ENCODE data around the gene HSD17B8. TPM values are rescaled to one million over a fixed set of nuclear protein-coding genes. Genes with fewer than 3 reads are reported as not detected.

HSD17B8 gene
- total RNA-seq, 1 experiment from 2014 or later = 4.2 TPM

DNA sequence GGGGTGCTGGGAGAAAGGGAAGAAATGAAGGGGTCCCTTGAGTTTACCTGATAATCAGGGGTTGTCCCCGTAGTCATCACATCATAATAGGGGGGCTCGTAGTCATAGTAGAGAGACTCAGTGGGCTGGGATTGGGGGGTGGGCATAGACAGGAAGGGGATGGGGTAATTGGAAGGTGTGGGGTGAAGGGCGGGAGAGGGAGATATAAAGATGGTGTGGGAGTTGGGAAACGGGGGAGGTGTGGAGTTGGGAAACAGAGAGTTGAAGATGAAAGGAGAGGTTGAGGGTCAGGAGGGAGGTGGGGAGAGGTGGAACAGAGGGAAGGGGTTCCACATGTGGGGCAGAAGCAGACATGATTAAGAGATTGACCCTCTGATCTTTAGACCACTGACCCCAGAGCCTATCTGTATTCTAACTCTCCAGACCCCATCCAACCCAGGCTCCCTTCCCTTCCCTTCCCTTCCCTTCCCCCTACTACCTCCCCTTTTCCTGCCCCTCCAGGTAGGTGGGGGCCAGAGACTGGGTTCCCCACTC is 18.7 kb upstream of the HSD17B8 start:
- intact Hi-C loops (cut with micrococcal nuclease) = no loop called here
- no peak overlapping the region for H3K27ac ChIP-seq (ENCODE audit: low read length)
- no peaks in the 10 kb centered on the region for H3K27me3 ChIP-seq (ENCODE audit: low read length)
- no peaks in the 10 kb centered on the region for H3K36me3 ChIP-seq (ENCODE audit: low read depth, low read length)
- H3K9me3 ChIP-seq (ENCODE audit: low read length) = no peaks in the 10 kb centered on the region
- H3K9me2 ChIP-seq (replicated peaks; ENCODE audit: low read length) = no peaks in the 10 kb centered on the region
- ChIA-PET POLR2A (ENCODE audit: unreplicated experiment) (no interaction called here), CTCF (no interaction called here)
- no peak for TF ChIP-seq EZH2phosphoT487 (IDR thresholded peaks at IDR 0.05; ENCODE audit: borderline replicate concordance, low read length)
- TF ChIP-seq, protein P1, sequence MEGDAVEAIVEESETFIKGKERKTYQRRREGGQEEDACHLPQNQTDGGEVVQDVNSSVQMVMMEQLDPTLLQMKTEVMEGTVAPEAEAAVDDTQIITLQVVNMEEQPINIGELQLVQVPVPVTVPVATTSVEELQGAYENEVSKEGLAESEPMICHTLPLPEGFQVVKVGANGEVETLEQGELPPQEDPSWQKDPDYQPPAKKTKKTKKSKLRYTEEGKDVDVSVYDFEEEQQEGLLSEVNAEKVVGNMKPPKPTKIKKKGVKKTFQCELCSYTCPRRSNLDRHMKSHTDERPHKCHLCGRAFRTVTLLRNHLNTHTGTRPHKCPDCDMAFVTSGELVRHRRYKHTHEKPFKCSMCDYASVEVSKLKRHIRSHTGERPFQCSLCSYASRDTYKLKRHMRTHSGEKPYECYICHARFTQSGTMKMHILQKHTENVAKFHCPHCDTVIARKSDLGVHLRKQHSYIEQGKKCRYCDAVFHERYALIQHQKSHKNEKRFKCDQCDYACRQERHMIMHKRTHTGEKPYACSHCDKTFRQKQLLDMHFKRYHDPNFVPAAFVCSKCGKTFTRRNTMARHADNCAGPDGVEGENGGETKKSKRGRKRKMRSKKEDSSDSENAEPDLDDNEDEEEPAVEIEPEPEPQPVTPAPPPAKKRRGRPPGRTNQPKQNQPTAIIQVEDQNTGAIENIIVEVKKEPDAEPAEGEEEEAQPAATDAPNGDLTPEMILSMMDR (conservative IDR thresholded peaks at IDR 0.05; ENCODE audit: low read depth, low read length) = no peak
- no peak for TF ChIP-seq EZH2 (IDR thresholded peaks at IDR 0.05; ENCODE audit: low read length, unreplicated experiment)
- H3K4me3 ChIP-seq (ENCODE audit: low read length) = no peak overlapping the region
- DNase-seq (no peak), ATAC-seq (no peak)
- no peak overlapping the region for H3K9ac ChIP-seq (ENCODE audit: low read length)
- no peaks in the 10 kb centered on the region for H3F3A ChIP-seq (ENCODE audit: low read length, unreplicated experiment)
- no peak overlapping the region for H3K4me2 ChIP-seq (ENCODE audit: low read length)
- H4K20me1 ChIP-seq (ENCODE audit: low read length) = no peaks in the 10 kb centered on the region
- H2AFZ ChIP-seq (ENCODE audit: low read length) = no peak overlapping the region
- BruUV-seq (replicated peaks) = no TSS peak
- H3K79me2 ChIP-seq (ENCODE audit: low read length) = no peaks in the 10 kb centered on the region
- no peaks in the 10 kb centered on the region for H3K4me1 ChIP-seq (ENCODE audit: insufficient read depth, low read length)

DNA sequence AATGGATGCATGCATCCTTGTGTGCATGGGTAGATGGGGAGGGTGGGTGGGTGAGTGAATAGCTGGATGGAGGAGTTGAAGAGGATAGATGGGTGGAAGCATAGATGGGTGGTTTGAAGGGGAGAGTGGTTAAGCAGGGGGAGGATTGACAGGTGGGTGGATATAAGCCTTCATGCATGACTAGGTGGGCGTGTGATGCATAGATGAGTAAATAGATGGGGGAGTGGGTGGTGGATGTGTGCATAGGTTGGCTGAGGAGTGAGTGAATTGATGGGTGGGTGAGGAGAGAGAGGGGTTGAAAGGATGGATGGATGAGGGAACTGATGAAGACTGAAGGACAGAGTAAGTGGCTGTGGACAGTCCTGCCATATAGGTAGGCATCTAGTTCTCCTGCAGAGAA is 16.6 kb upstream of the HSD17B8 start:
- Histone ChIP-seq H3K27me3 (ENCODE audit: low read length) (no peaks in the 10 kb centered on the region), H3K4me3 (ENCODE audit: low read length) (no peak overlapping the region), H2AFZ (ENCODE audit: low read length) (no peak overlapping the region), H3K4me2 (ENCODE audit: low read length) (no peak overlapping the region), H3K9ac (ENCODE audit: low read length) (no peak overlapping the region), H3K9me3 (ENCODE audit: low read length) (no peaks in the 10 kb centered on the region), H3K36me3 (ENCODE audit: low read depth, low read length) (no peaks in the 10 kb centered on the region), H3K79me2 (ENCODE audit: low read length) (no peaks in the 10 kb centered on the region), H3K27ac (ENCODE audit: low read length) (no peak overlapping the region), H3F3A (ENCODE audit: low read length, unreplicated experiment) (no peaks in the 10 kb centered on the region), H3K9me2 (replicated peaks; ENCODE audit: low read length) (no peaks in the 10 kb centered on the region), H3K4me1 (ENCODE audit: insufficient read depth, low read length) (no peaks in the 10 kb centered on the region), H4K20me1 (ENCODE audit: low read length) (no peaks in the 10 kb centered on the region)
- ChIA-PET CTCF (no interaction called here), POLR2A (ENCODE audit: unreplicated experiment) (no interaction called here)
- intact Hi-C loops (cut with micrococcal nuclease) = no loop called here
- no peak for TF ChIP-seq EZH2 (IDR thresholded peaks at IDR 0.05; ENCODE audit: low read length, unreplicated experiment)
- no peak for TF ChIP-seq EZH2phosphoT487 (IDR thresholded peaks at IDR 0.05; ENCODE audit: borderline replicate concordance, low read length)
- TF ChIP-seq, protein P1 (conservative IDR thresholded peaks at IDR 0.05; ENCODE audit: low read depth, low read length) = no peak
- BruUV-seq (replicated peaks) = no TSS peak
- DNase-seq (no peak), ATAC-seq (no peak)

DNA sequence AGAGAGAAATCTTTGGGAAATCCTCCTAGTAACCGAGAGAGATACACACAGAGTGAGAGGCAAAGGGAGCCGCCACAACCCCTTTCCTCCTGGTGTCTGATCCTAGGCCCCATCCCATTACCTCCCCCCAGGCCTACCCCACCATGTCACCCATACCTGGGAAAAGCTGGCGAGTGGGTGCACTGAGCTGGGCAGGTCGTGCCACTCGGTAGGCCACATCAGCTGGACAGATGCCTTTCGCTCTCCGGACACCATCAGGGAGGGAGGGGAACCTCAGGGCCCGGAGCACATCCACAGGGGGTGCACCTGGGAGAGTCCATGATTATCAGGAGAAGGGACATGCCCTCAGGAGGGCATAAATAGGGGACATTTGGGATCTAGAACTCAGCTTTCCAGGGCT is 15.3 kb upstream of the HSD17B8 start:
- Histone ChIP-seq H3K79me2 (ENCODE audit: low read length) (no peaks in the 10 kb centered on the region), H3K9me3 (ENCODE audit: low read length) (no peaks in the 10 kb centered on the region), H3K36me3 (ENCODE audit: low read depth, low read length) (peaks cover 3% of the 10 kb centered on the region; the same call in 1 of the 2 replicates), H4K20me1 (ENCODE audit: low read length) (no peaks in the 10 kb centered on the region), H3K9me2 (replicated peaks; ENCODE audit: low read length) (no peaks in the 10 kb centered on the region), H3K27me3 (ENCODE audit: low read length) (no peaks in the 10 kb centered on the region), H2AFZ (ENCODE audit: low read length) (no peak overlapping the region), H3F3A (ENCODE audit: low read length, unreplicated experiment) (no peaks in the 10 kb centered on the region), H3K9ac (ENCODE audit: low read length) (no peak overlapping the region), H3K4me2 (ENCODE audit: low read length) (no peak overlapping the region), H3K4me3 (ENCODE audit: low read length) (no peak overlapping the region), H3K4me1 (ENCODE audit: insufficient read depth, low read length) (no peaks in the 10 kb centered on the region), H3K27ac (ENCODE audit: low read length) (no peak overlapping the region)
- ATAC-seq = no peak
- DNase-seq = no peak
- intact Hi-C loops (cut with micrococcal nuclease) = no loop called here
- ChIA-PET CTCF (no interaction called here), POLR2A (ENCODE audit: unreplicated experiment) (interaction anchor here (0.5 kb wide), 1 partner anchor 14 kb away, joined by 5 read pairs; no protein-coding TSS in a partner anchor)
- no TSS peak for BruUV-seq (replicated peaks)
- TF ChIP-seq, protein P1 (conservative IDR thresholded peaks at IDR 0.05; ENCODE audit: low read depth, low read length) = no peak
- no peak for TF ChIP-seq EZH2phosphoT487 (IDR thresholded peaks at IDR 0.05; ENCODE audit: borderline replicate concordance, low read length)
- TF ChIP-seq EZH2 (IDR thresholded peaks at IDR 0.05; ENCODE audit: low read length, unreplicated experiment) = no peak

Data from PC-3 (cell line).